ENCODE data around the gene SLC4A1. TPM values are rescaled to one million over a fixed set of nuclear protein-coding genes. Genes with fewer than 3 reads are reported as not detected.
A peak's percentile ranks its signal among the peaks of the same experiment; 100 is the strongest.

SLC4A1 gene
- total and polyA plus RNA-seq, 2 experiments from 2014 or later = not detected

- DNase-seq (ENCODE audit: low read depth in 1 of 2, low spot score in 1 of 2) = no peak
- TF ChIP-seq CTCF (IDR thresholded peaks at IDR 0.05; ENCODE audit: low read depth, low read length) = no peak
- H3K27ac ChIP-seq = no peak overlapping the region
- no peaks in the 10 kb centered on the region for H3K36me3 ChIP-seq
- no peaks in the 10 kb centered on the region for H3K27me3 ChIP-seq
- H3K4me3 ChIP-seq = no peak overlapping the region
- no peaks in the 10 kb centered on the region for H3K4me1 ChIP-seq (ENCODE audit: low read depth)
- H3K9me3 ChIP-seq (ENCODE audit: low read depth) = no peaks in the 10 kb centered on the region
These were observed 14.3 kb upstream of the SLC4A1 start for GRCh38 chr17:44282264-44282663.

- Histone ChIP-seq H3K27me3 (no peaks in the 10 kb centered on the region), H3K4me3 (no peak overlapping the region), H3K27ac (no peak overlapping the region), H3K4me1 (ENCODE audit: low read depth) (no peaks in the 10 kb centered on the region), H3K36me3 (no peaks in the 10 kb centered on the region), H3K9me3 (ENCODE audit: low read depth) (no peaks in the 10 kb centered on the region)
- no peak for TF ChIP-seq CTCF (IDR thresholded peaks at IDR 0.05; ENCODE audit: low read depth, low read length)
- DNase-seq (ENCODE audit: low read depth in 1 of 2, low spot score in 1 of 2) = no peak
These were observed 13.6 kb upstream of the SLC4A1 start for GRCh38 chr17:44281570-44281969.

DNA sequence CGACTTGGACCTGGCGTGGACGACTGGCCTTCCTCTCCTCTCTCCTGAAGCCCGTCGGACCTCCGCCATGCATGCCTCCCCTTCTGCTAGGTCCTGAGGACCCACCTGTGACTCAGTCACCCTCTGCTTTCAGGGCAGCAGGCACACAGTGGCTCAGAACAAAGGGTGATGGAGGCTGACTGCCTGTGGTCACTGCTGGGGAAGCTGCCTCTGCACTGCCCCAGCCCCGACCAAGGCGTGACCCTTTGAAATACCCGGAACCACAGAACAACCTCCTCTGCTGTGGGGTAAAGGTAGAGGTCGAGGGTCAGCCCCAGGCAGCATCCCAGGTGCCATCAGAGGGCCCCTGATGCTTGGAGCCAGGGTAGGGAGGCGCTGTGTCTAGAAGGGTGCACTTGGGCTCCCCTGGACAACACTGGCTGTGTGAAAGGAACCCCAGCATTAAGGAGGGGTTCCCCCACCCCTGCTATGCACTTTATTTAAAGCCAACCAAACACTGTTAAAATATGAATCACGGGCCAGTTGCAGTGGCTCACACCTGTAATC is 12.5 kb upstream of the SLC4A1 start:
- TF ChIP-seq CTCF (IDR thresholded peaks at IDR 0.05; ENCODE audit: low read depth, low read length) = no peak
- H3K4me3 ChIP-seq = no peak overlapping the region
- DNase-seq (ENCODE audit: low read depth in 1 of 2, low spot score in 1 of 2) = no peak

DNA sequence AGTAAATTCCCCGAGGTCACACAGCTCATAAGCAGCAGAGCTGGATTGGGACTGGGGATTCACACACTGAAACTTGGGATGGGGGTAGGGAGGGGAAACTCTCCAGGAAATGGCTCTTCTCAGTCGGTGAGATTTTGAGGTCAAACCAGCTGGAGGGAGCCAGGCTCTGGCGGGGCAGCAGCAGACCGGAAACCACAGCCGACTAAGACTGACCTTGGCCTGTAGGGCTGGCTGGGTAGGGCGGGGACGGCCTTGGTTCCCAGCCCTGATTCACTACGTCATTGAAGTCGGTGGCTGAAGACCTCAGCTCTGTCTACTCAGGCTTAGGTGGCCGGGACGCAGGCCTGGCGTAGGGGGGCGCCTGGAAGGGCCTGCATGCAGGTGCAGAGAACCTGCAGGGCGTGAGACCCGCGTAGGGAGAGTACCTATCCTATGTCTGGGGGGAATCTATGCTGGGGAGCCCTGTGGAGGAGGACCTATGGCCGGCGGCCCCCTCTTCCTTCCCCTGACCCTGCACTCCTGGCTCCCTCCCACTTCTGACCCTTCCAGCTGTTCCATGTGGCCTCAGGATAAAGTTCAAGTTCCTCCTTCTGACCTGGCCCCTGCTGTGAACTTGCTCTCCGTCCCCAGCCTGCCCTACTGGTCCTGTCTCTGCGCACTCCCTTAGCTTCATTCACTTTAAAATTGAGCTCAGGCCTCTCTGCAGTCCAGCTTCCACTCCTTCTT is 11.9 kb upstream of the SLC4A1 start:
- H3K9me3 ChIP-seq (ENCODE audit: low read depth) = no peaks in the 10 kb centered on the region
- TF ChIP-seq CTCF (IDR thresholded peaks at IDR 0.05; ENCODE audit: low read depth, low read length) = no peak
- no peaks in the 10 kb centered on the region for H3K27me3 ChIP-seq
- no peak overlapping the region for H3K4me3 ChIP-seq
- no peaks in the 10 kb centered on the region for H3K4me1 ChIP-seq (ENCODE audit: low read depth)
- H3K27ac ChIP-seq = no peak overlapping the region
- H3K36me3 ChIP-seq = no peaks in the 10 kb centered on the region
- DNase-seq (ENCODE audit: low read depth in 1 of 2, low spot score in 1 of 2) = peak; percentile 35 to 92

More for the DNA sequence above, 12.5 kb upstream of the SLC4A1 start:
- Histone ChIP-seq H3K36me3 (no peaks in the 10 kb centered on the region), H3K27ac (no peak overlapping the region), H3K9me3 (ENCODE audit: low read depth) (no peaks in the 10 kb centered on the region), H3K27me3 (no peaks in the 10 kb centered on the region), H3K4me1 (ENCODE audit: low read depth) (no peaks in the 10 kb centered on the region)

DNA sequence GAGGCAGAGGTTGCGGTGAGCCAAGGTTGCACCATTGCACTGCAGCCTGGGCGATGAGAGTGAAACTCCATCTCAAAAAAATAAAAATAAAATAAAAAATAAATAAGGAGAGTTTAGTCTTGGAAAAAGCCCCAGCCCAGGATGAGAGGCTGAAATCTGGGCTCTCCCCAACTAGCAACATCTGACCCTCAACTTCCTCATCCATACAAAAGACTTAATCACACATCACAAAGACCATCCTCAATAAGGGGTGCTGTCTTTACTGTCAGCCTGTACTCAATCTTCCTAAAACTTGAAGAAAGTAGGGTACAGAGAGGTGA is 11.4 kb upstream of the SLC4A1 start:
- no peak for DNase-seq (ENCODE audit: low read depth in 1 of 2, low spot score in 1 of 2)
- no peaks in the 10 kb centered on the region for H3K36me3 ChIP-seq
- no peak overlapping the region for H3K27ac ChIP-seq
- H3K4me1 ChIP-seq (ENCODE audit: low read depth) = no peaks in the 10 kb centered on the region
- no peak overlapping the region for H3K4me3 ChIP-seq
- no peak for TF ChIP-seq CTCF (IDR thresholded peaks at IDR 0.05; ENCODE audit: low read depth, low read length)
- H3K9me3 ChIP-seq (ENCODE audit: low read depth) = no peaks in the 10 kb centered on the region
- no peaks in the 10 kb centered on the region for H3K27me3 ChIP-seq
